Measurements from ENCODE around the gene SPG7. TPM values are rescaled to one million over a fixed set of nuclear protein-coding genes. Genes with fewer than 3 reads are reported as not detected.

The SPG7 gene
- total RNA-seq, 1 donor from 2014 or later: 96.1 TPM

DNA sequence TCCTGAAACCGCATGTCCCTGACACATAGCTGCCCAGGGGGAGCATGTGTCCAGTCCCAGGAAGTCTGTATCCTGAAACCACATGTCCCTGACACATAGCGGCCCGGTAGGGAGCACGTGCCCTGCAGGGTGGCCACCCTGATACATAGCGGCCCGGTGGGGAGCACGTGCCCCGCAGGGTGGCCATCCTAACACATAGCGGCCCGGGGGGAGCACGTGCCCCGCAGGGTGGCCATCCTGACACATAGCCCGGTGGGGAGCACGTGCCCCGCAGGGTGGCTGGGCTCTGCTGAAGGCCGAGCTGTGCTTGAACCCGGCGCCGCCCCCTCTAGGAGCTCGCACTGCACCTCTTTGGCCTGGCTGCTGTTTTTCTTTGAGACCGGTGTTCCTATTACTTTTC is 33.6 kb downstream of the SPG7 start:
- Mint-ChIP-seq H3K9me3 (ENCODE audit: unreplicated experiment) (no peaks in the 10 kb centered on the region), H3K36me3 (ENCODE audit: low read depth, unreplicated experiment) (peaks cover 14% of the 10 kb centered on the region), H3K27ac (ENCODE audit: unreplicated experiment) (no peak overlapping the region), H3K4me1 (ENCODE audit: low read depth, unreplicated experiment) (no peaks in the 10 kb centered on the region), H3K27me3 (ENCODE audit: low read depth, unreplicated experiment) (no peaks in the 10 kb centered on the region), H3K4me3 (ENCODE audit: unreplicated experiment) (no peak overlapping the region)
- Histone ChIP-seq H3K9ac (ENCODE audit: low read length) (no peak overlapping the region), H3K4me1 (ENCODE audit: insufficient read depth, low read length) (peaks cover 14% of the 10 kb centered on the region), H4K20me1 (ENCODE audit: insufficient read depth, low read length) (peaks cover 55% of the 10 kb centered on the region), H3K36me3 (ENCODE audit: insufficient read depth, low read length) (peaks cover 16% of the 10 kb centered on the region), H3K4me2 (ENCODE audit: low read length) (no peak overlapping the region), H3K79me2 (ENCODE audit: insufficient read depth, low read length) (peaks cover 23% of the 10 kb centered on the region), H3K9me3 (ENCODE audit: insufficient read depth, low read depth, low read length) (no peaks in the 10 kb centered on the region), H2AFZ (ENCODE audit: low read depth, low read length) (no peak overlapping the region), H3K4me3 (ENCODE audit: insufficient read depth, low read depth, low read length) (no peak overlapping the region), H3K27ac (ENCODE audit: low read depth, low read length) (no peak overlapping the region), H3K27me3 (ENCODE audit: insufficient read depth, low read length) (no peaks in the 10 kb centered on the region)
- DNase-seq (ENCODE audit: low read depth): no peak
- no peak for FAIRE-seq
- TF ChIP-seq EZH2 (IDR thresholded peaks at IDR 0.05; ENCODE audit: insufficient read depth, low read length): no peak
- TF ChIP-seq, protein P1, sequence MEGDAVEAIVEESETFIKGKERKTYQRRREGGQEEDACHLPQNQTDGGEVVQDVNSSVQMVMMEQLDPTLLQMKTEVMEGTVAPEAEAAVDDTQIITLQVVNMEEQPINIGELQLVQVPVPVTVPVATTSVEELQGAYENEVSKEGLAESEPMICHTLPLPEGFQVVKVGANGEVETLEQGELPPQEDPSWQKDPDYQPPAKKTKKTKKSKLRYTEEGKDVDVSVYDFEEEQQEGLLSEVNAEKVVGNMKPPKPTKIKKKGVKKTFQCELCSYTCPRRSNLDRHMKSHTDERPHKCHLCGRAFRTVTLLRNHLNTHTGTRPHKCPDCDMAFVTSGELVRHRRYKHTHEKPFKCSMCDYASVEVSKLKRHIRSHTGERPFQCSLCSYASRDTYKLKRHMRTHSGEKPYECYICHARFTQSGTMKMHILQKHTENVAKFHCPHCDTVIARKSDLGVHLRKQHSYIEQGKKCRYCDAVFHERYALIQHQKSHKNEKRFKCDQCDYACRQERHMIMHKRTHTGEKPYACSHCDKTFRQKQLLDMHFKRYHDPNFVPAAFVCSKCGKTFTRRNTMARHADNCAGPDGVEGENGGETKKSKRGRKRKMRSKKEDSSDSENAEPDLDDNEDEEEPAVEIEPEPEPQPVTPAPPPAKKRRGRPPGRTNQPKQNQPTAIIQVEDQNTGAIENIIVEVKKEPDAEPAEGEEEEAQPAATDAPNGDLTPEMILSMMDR (IDR thresholded peaks at IDR 0.05; ENCODE audit: insufficient read depth, low read depth, low read length): no peak

GRCh38 chr16:89544113-89544512 is 35.9 kb downstream of the SPG7 start:
- FAIRE-seq: no peak

DNA sequence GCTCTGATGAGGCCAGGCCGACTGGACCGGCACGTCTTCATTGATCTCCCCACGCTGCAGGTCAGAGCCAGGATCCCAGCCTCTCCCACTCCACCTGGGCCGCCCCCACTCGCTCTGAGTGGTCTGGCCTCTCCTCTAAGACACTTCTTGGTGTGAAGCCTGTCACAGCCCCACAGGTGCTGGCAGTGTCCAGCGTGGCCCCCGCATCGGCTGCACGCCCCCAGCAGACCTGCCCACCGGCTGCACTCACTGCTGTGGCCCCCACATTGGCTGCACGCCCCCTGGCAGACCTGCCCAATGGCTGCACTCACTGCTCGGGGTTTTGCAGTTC is 36.5 kb downstream of the SPG7 start:
- DNase-seq (ENCODE audit: low read depth) (no peak), FAIRE-seq (no peak)
- Histone ChIP-seq H2AFZ (ENCODE audit: low read depth, low read length) (no peak overlapping the region), H3K9me3 (ENCODE audit: insufficient read depth, low read depth, low read length) (no peaks in the 10 kb centered on the region), H3K36me3 (ENCODE audit: insufficient read depth, low read length) (peaks cover 17% of the 10 kb centered on the region), H3K27me3 (ENCODE audit: insufficient read depth, low read length) (no peaks in the 10 kb centered on the region), H3K4me2 (ENCODE audit: low read length) (no peak overlapping the region), H3K9ac (ENCODE audit: low read length) (no peak overlapping the region), H3K27ac (ENCODE audit: low read depth, low read length) (no peak overlapping the region), H3K4me3 (ENCODE audit: insufficient read depth, low read depth, low read length) (no peak overlapping the region), H4K20me1 (ENCODE audit: insufficient read depth, low read length) (peaks cover 34% of the 10 kb centered on the region), H3K4me1 (ENCODE audit: insufficient read depth, low read length) (no peaks in the 10 kb centered on the region), H3K79me2 (ENCODE audit: insufficient read depth, low read length) (peaks cover 7% of the 10 kb centered on the region)
- Mint-ChIP-seq H3K4me3 (ENCODE audit: unreplicated experiment) (no peak overlapping the region), H3K4me1 (ENCODE audit: low read depth, unreplicated experiment) (no peaks in the 10 kb centered on the region), H3K27ac (ENCODE audit: unreplicated experiment) (no peak overlapping the region), H3K9me3 (ENCODE audit: unreplicated experiment) (no peaks in the 10 kb centered on the region), H3K27me3 (ENCODE audit: low read depth, unreplicated experiment) (no peaks in the 10 kb centered on the region), H3K36me3 (ENCODE audit: low read depth, unreplicated experiment) (peaks cover 12% of the 10 kb centered on the region)
- TF ChIP-seq, protein P1 (IDR thresholded peaks at IDR 0.05; ENCODE audit: insufficient read depth, low read depth, low read length): no peak
- no peak for TF ChIP-seq EZH2 (IDR thresholded peaks at IDR 0.05; ENCODE audit: insufficient read depth, low read length)

More at GRCh38 chr16:89544113-89544512, 35.9 kb downstream of the SPG7 start:
- H2AFZ ChIP-seq (ENCODE audit: low read depth, low read length): no peak overlapping the region
- H3K27me3 Mint-ChIP-seq (ENCODE audit: low read depth, unreplicated experiment): no peaks in the 10 kb centered on the region
- H3K36me3 ChIP-seq (ENCODE audit: insufficient read depth, low read length): peaks cover 13% of the 10 kb centered on the region
- H3K9ac ChIP-seq (ENCODE audit: low read length): no peak overlapping the region
- H3K4me1 Mint-ChIP-seq (ENCODE audit: low read depth, unreplicated experiment): no peaks in the 10 kb centered on the region
- H3K36me3 Mint-ChIP-seq (ENCODE audit: low read depth, unreplicated experiment): peaks cover 12% of the 10 kb centered on the region
- H3K4me2 ChIP-seq (ENCODE audit: low read length): no peak overlapping the region
- H3K9me3 Mint-ChIP-seq (ENCODE audit: unreplicated experiment): no peaks in the 10 kb centered on the region
- no peak for DNase-seq (ENCODE audit: low read depth)
- no peaks in the 10 kb centered on the region for H3K9me3 ChIP-seq (ENCODE audit: insufficient read depth, low read depth, low read length)
- no peak overlapping the region for H3K4me3 Mint-ChIP-seq (ENCODE audit: unreplicated experiment)
- no peak for TF ChIP-seq EZH2 (IDR thresholded peaks at IDR 0.05; ENCODE audit: insufficient read depth, low read length)
- TF ChIP-seq, protein P1 (IDR thresholded peaks at IDR 0.05; ENCODE audit: insufficient read depth, low read depth, low read length): no peak
- no peaks in the 10 kb centered on the region for H3K4me1 ChIP-seq (ENCODE audit: insufficient read depth, low read length)
- no peaks in the 10 kb centered on the region for H3K27me3 ChIP-seq (ENCODE audit: insufficient read depth, low read length)
- H3K4me3 ChIP-seq (ENCODE audit: insufficient read depth, low read depth, low read length): no peak overlapping the region
- H3K27ac Mint-ChIP-seq (ENCODE audit: unreplicated experiment): no peak overlapping the region
- H4K20me1 ChIP-seq (ENCODE audit: insufficient read depth, low read length): peaks cover 35% of the 10 kb centered on the region
- peaks cover 7% of the 10 kb centered on the region for H3K79me2 ChIP-seq (ENCODE audit: insufficient read depth, low read length)
- no peak overlapping the region for H3K27ac ChIP-seq (ENCODE audit: low read depth, low read length)

All from astrocyte (in vitro differentiated cells and primary cell).